ENCODE results near the gene CASR. TPM values are rescaled to one million over a fixed set of nuclear protein-coding genes. Genes with fewer than 3 reads are reported as not detected.

CASR gene
- total and polyA plus RNA-seq, 2 of the 4 experiments (the other 2 are of a cell fraction) = not detected

DNA sequence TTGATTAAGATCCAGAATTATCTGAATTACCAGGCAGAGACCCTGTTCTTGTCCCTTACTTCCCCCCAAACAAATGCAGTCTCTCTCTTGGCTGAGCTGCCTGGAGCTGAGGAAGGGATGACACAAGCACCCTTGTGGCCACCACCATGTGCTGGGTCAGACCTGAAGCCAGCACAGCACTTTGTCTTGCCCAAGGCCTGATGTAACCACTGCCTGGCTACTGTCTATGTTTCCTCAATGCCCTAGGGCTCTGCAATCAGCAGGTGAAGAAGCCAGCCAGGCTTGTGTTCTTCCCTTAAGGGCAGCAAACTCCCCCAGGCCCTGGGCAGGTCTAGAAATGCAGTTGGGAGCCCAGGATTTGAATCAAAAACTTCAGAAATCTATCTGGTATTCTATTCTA, 15.8 kb upstream of the CASR start:
- in situ Hi-C loops (cut with MboI; ENCODE audit: low sequenced_read_pairs) = no loop called here
- no peaks in the 10 kb centered on the region for H3K4me1 ChIP-seq (ENCODE audit: control insufficient read depth, insufficient read depth, low read length)
- no peak overlapping the region for H2BK120ac ChIP-seq (ENCODE audit: low read depth, low read length)
- no peak overlapping the region for H3K9ac ChIP-seq (ENCODE audit: low read depth, low read length)
- H3K4me2 ChIP-seq (ENCODE audit: low read depth, low read length) = no peak overlapping the region
- no peak overlapping the region for H4K8ac ChIP-seq (ENCODE audit: low read depth in 2 of 2, low read length in 2 of 2)
- no peak overlapping the region for H3K18ac ChIP-seq (ENCODE audit: low read depth, low read length)
- TF ChIP-seq, protein P1, sequence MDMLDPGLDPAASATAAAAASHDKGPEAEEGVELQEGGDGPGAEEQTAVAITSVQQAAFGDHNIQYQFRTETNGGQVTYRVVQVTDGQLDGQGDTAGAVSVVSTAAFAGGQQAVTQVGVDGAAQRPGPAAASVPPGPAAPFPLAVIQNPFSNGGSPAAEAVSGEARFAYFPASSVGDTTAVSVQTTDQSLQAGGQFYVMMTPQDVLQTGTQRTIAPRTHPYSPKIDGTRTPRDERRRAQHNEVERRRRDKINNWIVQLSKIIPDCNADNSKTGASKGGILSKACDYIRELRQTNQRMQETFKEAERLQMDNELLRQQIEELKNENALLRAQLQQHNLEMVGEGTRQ (IDR thresholded peaks at IDR 0.05; ENCODE audit: low read depth, low read length) = no peak
- TF ChIP-seq RAD21 (IDR thresholded peaks at IDR 0.05; ENCODE audit: low read length) = no peak
- TF ChIP-seq RCOR1 (IDR thresholded peaks at IDR 0.05; ENCODE audit: insufficient replicate concordance, low read length) = no peak
- TF ChIP-seq BHLHE40 (IDR thresholded peaks at IDR 0.05; ENCODE audit: low read depth, low read length) = no peak
- no peak for TF ChIP-seq POLR2A (IDR thresholded peaks at IDR 0.05; ENCODE audit: low read depth, low read length)
- TF ChIP-seq MAZ (IDR thresholded peaks at IDR 0.05; ENCODE audit: borderline replicate concordance, low read depth, low read length) = no peak
- TF ChIP-seq CHD1 (IDR thresholded peaks at IDR 0.05; ENCODE audit: low read depth, low read length) = no peak
- TF ChIP-seq, protein P2, sequence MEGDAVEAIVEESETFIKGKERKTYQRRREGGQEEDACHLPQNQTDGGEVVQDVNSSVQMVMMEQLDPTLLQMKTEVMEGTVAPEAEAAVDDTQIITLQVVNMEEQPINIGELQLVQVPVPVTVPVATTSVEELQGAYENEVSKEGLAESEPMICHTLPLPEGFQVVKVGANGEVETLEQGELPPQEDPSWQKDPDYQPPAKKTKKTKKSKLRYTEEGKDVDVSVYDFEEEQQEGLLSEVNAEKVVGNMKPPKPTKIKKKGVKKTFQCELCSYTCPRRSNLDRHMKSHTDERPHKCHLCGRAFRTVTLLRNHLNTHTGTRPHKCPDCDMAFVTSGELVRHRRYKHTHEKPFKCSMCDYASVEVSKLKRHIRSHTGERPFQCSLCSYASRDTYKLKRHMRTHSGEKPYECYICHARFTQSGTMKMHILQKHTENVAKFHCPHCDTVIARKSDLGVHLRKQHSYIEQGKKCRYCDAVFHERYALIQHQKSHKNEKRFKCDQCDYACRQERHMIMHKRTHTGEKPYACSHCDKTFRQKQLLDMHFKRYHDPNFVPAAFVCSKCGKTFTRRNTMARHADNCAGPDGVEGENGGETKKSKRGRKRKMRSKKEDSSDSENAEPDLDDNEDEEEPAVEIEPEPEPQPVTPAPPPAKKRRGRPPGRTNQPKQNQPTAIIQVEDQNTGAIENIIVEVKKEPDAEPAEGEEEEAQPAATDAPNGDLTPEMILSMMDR (conservative IDR thresholded peaks at IDR 0.05; ENCODE audit: low read depth, low read length) = no peak
- H4K20me1 ChIP-seq (ENCODE audit: insufficient read depth, low read length) = no peaks in the 10 kb centered on the region
- no peak overlapping the region for H3K14ac ChIP-seq (replicated peaks; ENCODE audit: low read depth, low read length)
- no peak overlapping the region for H2BK5ac ChIP-seq (ENCODE audit: low read depth, low read length, poor library complexity, severe bottlenecking)
- CTCF ChIA-PET = no interaction called here
- H4K5ac ChIP-seq (ENCODE audit: low read depth, low read length) = no peak overlapping the region
- no peak overlapping the region for H2BK20ac ChIP-seq (ENCODE audit: low read depth, low read length)
- H3K56ac ChIP-seq (ENCODE audit: extremely low read depth, insufficient read depth, low read length) = no peak overlapping the region
- POLR2A ChIA-PET (ENCODE audit: unreplicated experiment) = no interaction called here
- dilution Hi-C loops (cut with HindIII; ENCODE audit: low sequenced_read_pairs, unreplicated experiment) = no loop called here
- no peaks in the 10 kb centered on the region for H3K79me1 ChIP-seq (ENCODE audit: low read depth in 1 of 2, low read length in 2 of 2)
- H3K9me3 ChIP-seq (ENCODE audit: control insufficient read depth, insufficient read depth, low read length) = no peaks in the 10 kb centered on the region; the same call in 1 of the 2 replicates
- no peak overlapping the region for H4K91ac ChIP-seq (ENCODE audit: insufficient read depth, low read depth, low read length)
- ATAC-seq (ENCODE audit: low read depth) = no peak
- no peaks in the 10 kb centered on the region for H3K27me3 ChIP-seq (ENCODE audit: control insufficient read depth, insufficient read depth, low read length)
- H3K23ac ChIP-seq (ENCODE audit: low read depth, low read length) = no peak overlapping the region
- H2AFZ ChIP-seq (replicated peaks; ENCODE audit: low read length, poor library complexity) = no peak overlapping the region
- DNase-seq = no peak
- H3K27ac ChIP-seq (ENCODE audit: insufficient read depth, low read length) = no peak overlapping the region
- no peaks in the 10 kb centered on the region for H3K36me3 ChIP-seq (ENCODE audit: control insufficient read depth, insufficient read depth, low read length)
- BruUV-seq (replicated peaks) = no TSS peak
- H2AK5ac ChIP-seq (ENCODE audit: low read depth, low read length) = no peak overlapping the region
- H2AK9ac ChIP-seq (replicated peaks; ENCODE audit: low read depth, low read length, poor library complexity) = no peak overlapping the region
- no peaks in the 10 kb centered on the region for H3K9me1 ChIP-seq (ENCODE audit: insufficient read depth, low read length)
- intact Hi-C loops (cut with micrococcal nuclease) = no loop called here
- H3K4me3 ChIP-seq (ENCODE audit: insufficient read depth, low read depth, low read length) = no peak overlapping the region
- no peak overlapping the region for H3K4ac ChIP-seq (ENCODE audit: low read depth, low read length)
- no peak overlapping the region for H2BK15ac ChIP-seq (ENCODE audit: low read depth, low read length)

Data from IMR-90 (cell line).